H9 (cell line): Measurements from ENCODE around the gene FAM177A1. TPM values are rescaled to one million over a fixed set of nuclear protein-coding genes. Genes with fewer than 3 reads are reported as not detected.
"Not testable (repeated sequence)": the region's sequence is repeated elsewhere in the genome, so short reads cannot be mapped to it uniquely, and the experiment has no call there.

Experiments used
- DNase-seq: peaks from one replicate; pipeline ENCODE4 v3.0.0-alpha.2; 2017
- H2AFZ ChIP-seq: one replicate; pipeline ENCODE4 v1.6.1; 2013; ENCODE audit warnings: mild to moderate bottlenecking, low read length, control low read depth, moderate library complexity
- H2AK5ac ChIP-seq: 2 replicates; pipeline ENCODE4 v1.6.1; 2013; ENCODE audit warnings: low read length, control low read depth, mixed read lengths; ENCODE audit not compliant: insufficient read length
- H2BK120ac ChIP-seq: one replicate; pipeline ENCODE4 v1.6.1; 2013; ENCODE audit warnings: low read depth, mild to moderate bottlenecking, low read length, control low read depth, inconsistent platforms; ENCODE audit not compliant: poor library complexity, severe bottlenecking
- H2BK12ac ChIP-seq: 2 replicates; pipeline ENCODE4 v1.6.1; 2013; ENCODE audit warnings: low read length, control low read depth, mixed read lengths, low read depth; ENCODE audit not compliant: insufficient read length
- H2BK15ac ChIP-seq: 2 replicates; pipeline ENCODE4 v1.6.1; 2013; ENCODE audit warnings: low read depth, low read length, control low read depth
- H2BK20ac ChIP-seq: one replicate; pipeline ENCODE4 v1.6.1; 2013; ENCODE audit warnings: low read depth, mild to moderate bottlenecking, low read length, control low read depth, inconsistent platforms; ENCODE audit not compliant: poor library complexity, severe bottlenecking
- H2BK5ac ChIP-seq: 2 replicates; pipeline ENCODE4 v1.6.1; 2013; ENCODE audit warnings: low read length, control low read depth, mixed read lengths; ENCODE audit not compliant: insufficient read length
- H3K14ac ChIP-seq: 2 replicates; pipeline ENCODE4 v1.6.1; 2013; ENCODE audit warnings: low read length, control low read depth; ENCODE audit not compliant: insufficient read depth
- H3K18ac ChIP-seq: 2 replicates; pipeline ENCODE4 v1.6.1; 2013; ENCODE audit warnings: low read depth, mild to moderate bottlenecking, mixed read lengths, low read length, control low read depth; ENCODE audit not compliant: insufficient read length
- H3K23ac ChIP-seq: 2 replicates; pipeline ENCODE4 v1.6.1; 2013; ENCODE audit warnings: low read length, control low read depth, mixed read lengths, low read depth; ENCODE audit not compliant: insufficient read length
- H3K23me2 ChIP-seq: 2 replicates; pipeline ENCODE4 v1.6.1; 2013; ENCODE audit warnings: low read depth, mild to moderate bottlenecking, mixed read lengths, low read length, control low read depth; ENCODE audit not compliant: insufficient read length, poor library complexity, severe bottlenecking
- H3K27ac ChIP-seq: 2 replicates; pipeline ENCODE4 v1.5.1; 2013; ENCODE audit warnings: low read length, control low read depth, mixed read lengths, low read depth; ENCODE audit not compliant: insufficient read length
- H3K27me3 ChIP-seq: 2 replicates; pipeline ENCODE4 v1.6.1; 2013; ENCODE audit warnings: low read length, control low read depth, inconsistent platforms; ENCODE audit not compliant: insufficient read depth
- H3K4ac ChIP-seq: 2 replicates; pipeline ENCODE4 v1.6.1; 2013; ENCODE audit warnings: low read depth, mild to moderate bottlenecking, control low read depth, inconsistent platforms, low read length, moderate library complexity
- H3K4me1 ChIP-seq: 2 replicates; pipeline ENCODE4 v1.6.1; 2013; ENCODE audit warnings: low read length, control low read depth, inconsistent platforms; ENCODE audit not compliant: insufficient read depth
- H3K4me2 ChIP-seq: 2 replicates; pipeline ENCODE4 v1.6.1; 2013; ENCODE audit warnings: low read length, control low read depth, mixed read lengths; ENCODE audit not compliant: insufficient read length, insufficient read depth
- H3K56ac ChIP-seq: 2 replicates; pipeline ENCODE4 v1.6.1; 2013; ENCODE audit warnings: low read depth, mild to moderate bottlenecking, mixed read lengths, low read length, control low read depth; ENCODE audit not compliant: insufficient read length
- H3K79me1 ChIP-seq: 2 replicates; pipeline ENCODE4 v1.6.1; 2013; ENCODE audit warnings: low read depth, mild to moderate bottlenecking, moderate library complexity, low read length, control low read depth, inconsistent platforms; ENCODE audit not compliant: insufficient read depth, poor library complexity, severe bottlenecking
- H3K79me2 ChIP-seq: 2 replicates; pipeline ENCODE4 v1.6.1; 2013; ENCODE audit warnings: low read length, control low read depth, inconsistent platforms; ENCODE audit not compliant: insufficient read depth
- H3K9ac ChIP-seq: 2 replicates; pipeline ENCODE4 v1.6.1; 2013; ENCODE audit warnings: low read length, control low read depth, mixed read lengths; ENCODE audit not compliant: insufficient read length; ENCODE audit errors: extremely low read depth
- H3K9me3 ChIP-seq: one replicate; pipeline ENCODE4 v1.6.1; 2013; ENCODE audit warnings: low read depth, low read length, inconsistent platforms; ENCODE audit not compliant: control insufficient read depth
- H3T11ph ChIP-seq: one replicate; pipeline ENCODE4 v1.6.1; 2013; ENCODE audit warnings: mild to moderate bottlenecking, low read length, control low read depth, inconsistent platforms
- H4K20me1 ChIP-seq: one replicate; pipeline ENCODE4 v1.6.1; 2013; ENCODE audit not compliant: control insufficient read depth, insufficient read length, insufficient read depth
- H4K5ac ChIP-seq: 2 replicates; pipeline ENCODE4 v1.6.1; 2013; ENCODE audit warnings: low read depth, mild to moderate bottlenecking, mixed read lengths, low read length, control low read depth; ENCODE audit not compliant: insufficient read length
- H4K8ac ChIP-seq: replicated peaks from 2 replicates; pipeline ENCODE4 v1.6.1; 2013; ENCODE audit warnings: low read length, control low read depth, mixed read lengths, low read depth; ENCODE audit not compliant: insufficient read length
- H4K91ac ChIP-seq: 2 replicates; pipeline ENCODE4 v1.6.1; 2013; ENCODE audit warnings: low read depth, mild to moderate bottlenecking, moderate library complexity, mixed read lengths, low read length, control low read depth; ENCODE audit not compliant: insufficient read length
- H3K27ac Mint-ChIP-seq, 3 experiments: 2 replicates in 2 of 3; 3 replicates in 1 of 3; pipeline ENCODE4 v1.8.0; 2020 to 2021; ENCODE audit warnings: mixed read lengths in 3 of 3, mild to moderate bottlenecking in 1 of 3, moderate library complexity in 1 of 3
- H3K27me3 Mint-ChIP-seq: 2 replicates; pipeline ENCODE4 v1.8.0; 2021; ENCODE audit warnings: low read depth, mild to moderate bottlenecking, moderate library complexity, mixed read lengths
- H3K36me3 Mint-ChIP-seq, 3 experiments: 2 replicates in 2 of 3; 3 replicates in 1 of 3; pipeline ENCODE4 v1.8.0; 2020 to 2021; ENCODE audit warnings: low read depth in 3 of 3, mixed read lengths in 3 of 3; ENCODE audit not compliant: insufficient read depth in 1 of 3
- H3K4me1 Mint-ChIP-seq, 2 experiments: 2 replicates each; pipeline ENCODE4 v1.8.0; 2020; ENCODE audit warnings: mixed read lengths in 2 of 2
- H3K4me3 Mint-ChIP-seq, 2 experiments: 2 replicates in 1 of 2; 3 replicates in 1 of 2; pipeline ENCODE4 v1.8.0; 2020 to 2021; ENCODE audit warnings: mild to moderate bottlenecking in 2 of 2, mixed read lengths in 2 of 2, moderate library complexity in 1 of 2
- H3K9me3 Mint-ChIP-seq, 2 experiments: 2 replicates in 1 of 2; 3 replicates in 1 of 2; pipeline ENCODE4 v1.8.0; 2020; ENCODE audit warnings: mild to moderate bottlenecking in 2 of 2, mixed read lengths in 2 of 2, moderate library complexity in 1 of 2
- WGBS: extraction: QIAGEN DNeasy Blood & Tissue Kit; methylation state at CpG from one replicate; pipeline ENCODE4 v1.1.7; 2013; ENCODE audit warnings: missing lambda C conversion rate, low lambda C conversion rate, mixed read lengths; ENCODE audit not compliant: insufficient read length; ENCODE audit errors: extremely low coverage; 5-methylcytosine and 5-hydroxymethylcytosine counted together
- total RNA-seq: library from RNA; stranded (reverse); gene quantifications from 2 replicates; pipeline ENCODE4 v1.2.1, GENCODE V29; 2021

The FAM177A1 gene
- total RNA-seq, 1 experiment from 2014 or later, result 43.1 TPM

- not testable (repeated sequence) for DNase-seq, H2AFZ ChIP-seq, H2AK5ac ChIP-seq, H3K9me3 Mint-ChIP-seq, H3K27ac ChIP-seq, H3T11ph ChIP-seq, H3K4me1 ChIP-seq, H4K8ac ChIP-seq, H3K27ac Mint-ChIP-seq, H2BK12ac ChIP-seq, H3K79me1 ChIP-seq, H2BK5ac ChIP-seq, H3K18ac ChIP-seq, H4K91ac ChIP-seq, H3K79me2 ChIP-seq, H3K14ac ChIP-seq, H2BK15ac ChIP-seq, H3K56ac ChIP-seq, H4K5ac ChIP-seq, H4K20me1 ChIP-seq, H3K9me3 ChIP-seq, H2BK120ac ChIP-seq, H3K4me2 ChIP-seq, H3K4me3 Mint-ChIP-seq, H2BK20ac ChIP-seq, H3K4ac ChIP-seq, H3K4me1 Mint-ChIP-seq, H3K23ac ChIP-seq, H3K27me3 Mint-ChIP-seq, H3K9ac ChIP-seq, H3K27me3 ChIP-seq, H3K23me2 ChIP-seq
- WGBS, result no CpG with 5 or more reads among the region's 5 CpGs
- H3K36me3 Mint-ChIP-seq, result peaks cover 9 to 19% (median 18%) of the 10 kb centered on the region in 3 experiments; a peak in 6 of 7 replicates
Observed at GRCh38 chr14:35065731-35066130, 19.7 kb downstream of the FAM177A1 start.
